ENCODE results near the gene ELOVL2.
"Not testable (repeated sequence)": the region's sequence is repeated elsewhere in the genome, so short reads cannot be mapped to it uniquely, and the experiment has no call there.

DNA sequence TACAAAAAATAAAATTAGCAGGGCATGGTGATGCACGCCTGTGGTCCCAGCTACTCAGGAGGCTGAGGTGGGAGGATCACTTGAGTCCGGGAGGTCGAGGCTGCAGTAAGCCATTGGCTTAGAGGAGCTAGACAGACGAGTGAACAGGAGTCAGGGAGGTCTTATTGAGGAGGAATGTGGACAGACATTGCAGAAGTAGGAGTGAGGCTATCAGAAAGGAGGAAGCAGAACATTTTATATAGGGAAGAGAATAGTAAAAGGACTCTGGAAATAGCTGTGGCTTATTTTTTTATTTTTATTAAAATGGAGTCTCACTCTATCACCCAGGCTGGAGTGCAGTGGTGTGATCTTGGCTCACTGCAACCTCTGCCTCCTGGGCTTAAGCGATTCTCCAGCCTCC, 47.0 kb upstream of the ELOVL2 start:
- not testable (repeated sequence) for TF ChIP-seq POLR2A (IDR thresholded peaks at IDR 0.05)
- TF ChIP-seq, protein P1, sequence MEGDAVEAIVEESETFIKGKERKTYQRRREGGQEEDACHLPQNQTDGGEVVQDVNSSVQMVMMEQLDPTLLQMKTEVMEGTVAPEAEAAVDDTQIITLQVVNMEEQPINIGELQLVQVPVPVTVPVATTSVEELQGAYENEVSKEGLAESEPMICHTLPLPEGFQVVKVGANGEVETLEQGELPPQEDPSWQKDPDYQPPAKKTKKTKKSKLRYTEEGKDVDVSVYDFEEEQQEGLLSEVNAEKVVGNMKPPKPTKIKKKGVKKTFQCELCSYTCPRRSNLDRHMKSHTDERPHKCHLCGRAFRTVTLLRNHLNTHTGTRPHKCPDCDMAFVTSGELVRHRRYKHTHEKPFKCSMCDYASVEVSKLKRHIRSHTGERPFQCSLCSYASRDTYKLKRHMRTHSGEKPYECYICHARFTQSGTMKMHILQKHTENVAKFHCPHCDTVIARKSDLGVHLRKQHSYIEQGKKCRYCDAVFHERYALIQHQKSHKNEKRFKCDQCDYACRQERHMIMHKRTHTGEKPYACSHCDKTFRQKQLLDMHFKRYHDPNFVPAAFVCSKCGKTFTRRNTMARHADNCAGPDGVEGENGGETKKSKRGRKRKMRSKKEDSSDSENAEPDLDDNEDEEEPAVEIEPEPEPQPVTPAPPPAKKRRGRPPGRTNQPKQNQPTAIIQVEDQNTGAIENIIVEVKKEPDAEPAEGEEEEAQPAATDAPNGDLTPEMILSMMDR (IDR thresholded peaks at IDR 0.05): not testable (repeated sequence)

Measured in stomach (tissue), 4 donors.